GM18520 (cell line): ENCODE results near the gene ATP1B3.
"Not testable (repeated sequence)": the region's sequence is repeated elsewhere in the genome, so short reads cannot be mapped to it uniquely, and the experiment has no call there.

Source experiments
- ATAC-seq: cut with Tn5 transposase; IDR thresholded peaks from one replicate; pipeline ENCODE4 v1.9.1; 2021; ENCODE audit not compliant: unreplicated experiment

The ATP1B3 gene

GRCh38 chr3:141901914-141902313 lies 25.5 kb downstream of the ATP1B3 start:
- no peak for ATAC-seq

DNA sequence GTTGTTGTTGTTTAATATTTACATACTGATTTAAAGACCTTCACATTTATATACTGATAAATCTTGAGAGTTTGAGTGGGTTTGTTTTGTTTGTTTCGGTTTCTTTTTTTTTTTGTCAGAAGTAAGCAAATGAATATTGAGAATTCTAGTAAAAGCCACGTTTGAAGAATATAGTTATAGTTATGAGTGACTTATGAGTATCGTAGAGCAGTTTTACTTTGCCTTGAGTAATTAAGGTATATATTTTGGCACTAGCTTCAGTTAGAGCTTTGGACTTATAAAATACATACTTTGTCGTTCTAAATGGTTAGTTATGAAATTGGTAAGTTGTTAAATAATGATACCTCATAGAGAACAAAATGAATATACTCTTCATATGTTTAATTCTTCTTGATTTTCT lies 27.8 kb downstream of the ATP1B3 start:
- no peak for ATAC-seq

GRCh38 chr3:141905129-141905528 lies 28.7 kb downstream of the ATP1B3 start:
- no peak for ATAC-seq

- ATAC-seq = no peak
Observed at GRCh38 chr3:141909408-141909807, 33.0 kb downstream of the ATP1B3 start.

GRCh38 chr3:141909986-141910385 lies 33.5 kb downstream of the ATP1B3 start:
- not testable (repeated sequence) for ATAC-seq

DNA sequence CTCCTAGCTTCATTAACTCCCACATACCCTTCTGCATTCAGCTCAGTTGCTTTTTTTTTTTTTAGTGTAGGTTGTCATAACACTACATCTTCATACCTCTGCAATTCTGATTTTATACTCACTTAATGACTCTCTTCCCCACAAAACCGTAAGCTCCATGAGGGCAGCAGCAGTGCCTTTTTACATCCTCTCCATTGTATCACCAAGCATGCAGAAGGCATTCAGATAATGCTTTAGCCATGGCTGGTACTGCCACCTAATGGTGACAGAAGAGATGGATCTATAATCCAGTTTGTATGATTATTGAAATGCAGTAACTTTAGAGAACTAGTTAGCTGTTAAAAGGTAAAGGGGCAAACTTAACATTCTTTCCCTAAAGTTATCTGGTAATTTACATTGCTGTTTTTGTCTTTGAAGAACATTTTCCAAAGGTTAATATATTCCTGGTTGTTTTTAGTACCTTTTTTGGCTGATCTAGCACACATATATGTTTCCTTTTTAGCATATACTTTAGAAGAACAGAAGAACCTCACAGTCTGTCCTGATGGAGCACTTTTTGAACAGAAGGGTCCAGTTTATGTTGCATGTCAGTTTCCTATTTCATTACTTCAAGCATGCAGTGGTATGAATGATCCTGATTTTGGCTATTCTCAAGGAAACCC lies 36.8 kb downstream of the ATP1B3 start:
- no peak for ATAC-seq

GRCh38 chr3:141914311-141914710 lies 37.9 kb downstream of the ATP1B3 start:
- no peak for ATAC-seq

GRCh38 chr3:141915016-141915415 lies 38.6 kb downstream of the ATP1B3 start:
- no peak for ATAC-seq

DNA sequence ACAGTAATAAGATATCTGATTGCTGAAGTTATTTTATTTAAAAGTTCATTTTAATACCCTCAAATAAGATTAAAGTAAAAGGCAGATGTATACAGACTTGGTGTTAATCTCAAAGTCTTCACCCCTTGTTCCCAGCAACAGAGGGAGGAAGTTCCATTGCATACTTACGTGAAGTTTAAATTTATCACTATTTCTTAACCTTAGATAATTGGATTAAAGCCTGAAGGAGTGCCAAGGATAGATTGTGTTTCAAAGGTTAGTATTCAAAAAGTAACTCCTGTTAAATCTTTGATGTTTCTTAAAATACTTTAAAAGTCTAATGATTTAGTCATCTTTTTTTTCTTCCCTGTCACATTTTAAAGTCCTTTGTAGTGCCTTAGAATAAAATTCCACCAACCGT lies 39.3 kb downstream of the ATP1B3 start:
- ATAC-seq = no peak

GRCh38 chr3:141920701-141921100 lies 44.3 kb downstream of the ATP1B3 start:
- ATAC-seq = no peak

DNA sequence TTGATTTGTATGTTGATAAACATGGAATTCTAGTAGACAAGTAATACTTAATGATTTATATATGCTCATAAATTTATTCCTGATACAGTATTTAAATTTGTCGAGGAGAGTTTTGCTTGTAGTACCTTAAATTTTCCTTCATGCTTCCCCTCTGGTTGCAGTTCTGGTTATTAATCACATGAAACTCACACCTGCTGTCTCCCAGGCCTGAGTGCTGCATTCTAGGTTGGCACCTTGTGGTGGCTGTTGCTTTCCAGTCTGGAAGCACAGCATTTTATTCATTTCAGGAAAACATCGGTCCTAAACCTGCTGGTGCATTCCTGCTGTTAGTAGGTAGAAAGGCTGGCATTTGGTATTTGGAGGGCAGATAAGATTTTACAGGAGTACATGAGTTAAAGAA lies 44.9 kb downstream of the ATP1B3 start:
- ATAC-seq = no peak

GRCh38 chr3:141925677-141926076 lies 49.2 kb downstream of the ATP1B3 start:
- not testable (repeated sequence) for ATAC-seq

GRCh38 chr3:141926929-141927328 lies 50.5 kb downstream of the ATP1B3 start:
- no peak for ATAC-seq

GRCh38 chr3:141928631-141929270 lies 52.3 kb downstream of the ATP1B3 start:
- no peak for ATAC-seq

- no peak for ATAC-seq
Observed at GRCh38 chr3:141929341-141929995, 53.0 kb downstream of the ATP1B3 start.

- no peak for ATAC-seq
Observed at GRCh38 chr3:141930801-141931200, 54.4 kb downstream of the ATP1B3 start.

DNA sequence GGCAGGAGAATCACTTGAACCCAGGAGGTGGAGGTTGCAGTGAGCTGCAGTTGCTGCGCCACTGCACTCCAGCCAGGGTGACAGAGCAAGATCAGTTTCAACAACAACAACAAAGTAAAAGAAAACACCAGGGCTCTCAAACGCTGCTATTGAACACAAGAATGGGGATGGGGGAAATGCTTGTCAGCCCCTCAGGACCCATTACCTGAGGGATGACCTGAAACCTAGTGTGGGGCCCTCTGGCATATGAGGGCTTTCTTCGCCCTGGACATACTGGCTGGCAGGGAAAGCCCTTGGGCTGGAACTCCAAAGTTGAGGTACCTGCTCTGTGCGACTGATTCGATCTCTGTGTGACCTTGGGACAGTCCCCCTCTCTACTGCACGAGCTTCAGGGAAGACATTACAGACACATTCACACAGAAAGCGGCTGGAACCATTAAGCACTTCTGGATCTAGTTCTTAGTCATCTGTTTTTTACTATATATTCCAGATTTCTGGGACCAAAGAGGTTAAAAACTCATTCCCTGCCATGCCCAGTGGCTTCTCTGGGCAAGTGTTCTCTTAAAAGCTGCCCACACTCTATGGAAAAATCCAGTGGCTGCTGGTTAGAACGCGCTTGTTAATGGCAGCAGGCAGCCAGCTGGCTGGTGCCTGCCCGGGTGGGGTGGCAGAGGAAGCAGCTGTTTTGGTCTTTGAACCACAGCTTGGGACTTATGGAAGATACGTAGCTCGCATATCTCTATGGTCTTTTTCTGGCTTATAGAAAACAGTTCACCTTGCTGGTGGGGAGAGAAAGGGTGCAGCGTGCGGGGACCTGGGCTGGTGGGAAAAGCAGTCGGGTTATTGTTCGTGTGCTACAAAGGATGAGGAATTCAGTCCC lies 57.2 kb downstream of the ATP1B3 start:
- no peak for ATAC-seq

- ATAC-seq = no peak
Observed at GRCh38 chr3:141934354-141934753, 57.9 kb downstream of the ATP1B3 start.

DNA sequence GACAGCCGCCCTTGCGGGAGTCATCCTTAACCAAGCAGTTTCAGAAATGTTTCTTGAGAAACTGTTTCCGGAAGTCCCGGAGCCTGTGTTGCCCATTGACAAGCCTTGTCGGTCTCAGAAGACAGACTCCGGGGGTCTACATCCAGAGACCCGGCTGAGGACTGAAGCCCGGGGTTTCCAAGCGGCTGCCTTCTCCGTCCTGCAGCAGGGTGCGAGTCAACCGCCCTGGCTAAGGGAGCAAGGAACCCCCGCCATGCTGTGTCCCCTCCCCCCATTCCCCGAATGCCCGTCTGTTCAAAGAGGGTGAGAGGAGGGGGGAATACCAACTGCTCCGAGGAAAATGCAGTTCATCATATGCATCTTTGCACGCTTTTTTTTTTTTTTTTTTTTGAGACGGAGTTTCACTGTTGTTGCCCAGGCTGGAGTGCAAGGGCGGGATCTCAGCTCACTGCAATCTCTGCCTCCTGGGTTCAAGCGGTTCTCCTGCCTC lies 61.6 kb downstream of the ATP1B3 start:
- ATAC-seq = no peak

DNA sequence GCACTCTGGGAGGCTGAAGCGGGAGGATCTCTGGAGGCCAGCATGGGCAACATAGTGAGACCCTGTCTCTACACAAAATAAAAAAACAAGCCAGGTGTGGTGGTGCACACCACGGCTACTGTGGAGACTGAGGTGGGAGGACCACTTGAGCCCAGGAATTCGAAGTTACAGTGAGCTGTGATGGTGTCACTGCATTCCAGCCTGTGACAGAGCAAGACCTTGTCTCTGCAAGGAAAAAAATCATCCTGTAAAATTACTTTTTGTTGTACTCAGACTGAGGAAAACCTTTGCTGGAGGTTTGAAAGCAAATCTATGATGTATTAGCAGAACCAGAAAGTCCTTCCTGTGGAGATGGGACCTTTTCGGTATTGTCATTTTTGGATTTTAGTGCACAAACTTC lies 63.3 kb downstream of the ATP1B3 start:
- no peak for ATAC-seq

DNA sequence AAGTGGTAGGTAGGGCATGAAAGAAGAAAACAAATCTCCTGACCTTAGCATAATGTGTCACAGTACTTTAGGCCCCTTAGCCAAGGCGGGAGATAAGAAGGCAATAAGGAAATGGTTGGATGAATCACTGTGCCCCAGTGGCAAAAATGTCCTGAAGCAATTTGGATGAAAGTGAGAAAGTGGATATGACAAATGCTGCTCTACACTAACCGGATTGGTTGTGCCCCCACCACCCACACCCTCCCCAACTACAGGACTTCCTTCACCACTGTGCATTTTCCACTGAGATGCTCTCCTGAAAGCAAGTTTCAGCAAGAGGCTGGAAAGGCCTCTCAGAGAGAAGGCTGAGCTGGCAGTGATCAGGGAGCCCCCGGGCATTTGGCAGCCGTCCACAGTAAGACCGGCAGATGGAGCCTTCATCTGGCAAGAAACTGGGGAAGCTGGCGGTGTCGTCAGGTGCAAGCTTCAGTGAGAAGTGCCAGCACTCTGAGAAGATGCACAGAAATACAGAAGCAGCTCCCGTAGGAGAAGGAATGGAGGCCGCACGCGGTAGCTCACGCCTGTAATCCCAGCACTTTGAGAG lies 63.8 kb downstream of the ATP1B3 start:
- ATAC-seq = no peak
